Measurements from ENCODE around the gene LIN37.

Gene LIN37

GRCh38 chr19:35748106-35749020 lies at the start of gene LIN37:
LIN37 (plus strand) TSS chr19:35748576; CDS start chr19:35748725, 149 bp downstream.
- peak; percentile 99 for DNase-seq (ENCODE audit: low spot score)

GRCh38 chr19:35702223-35703012 lies 46.0 kb upstream of the LIN37 start:
- peak; percentile 89 for DNase-seq (ENCODE audit: low spot score)

- no peak for DNase-seq (ENCODE audit: low spot score)
Measured at GRCh38 chr19:35703343-35703742, 45.0 kb upstream of the LIN37 start.

- DNase-seq (ENCODE audit: low spot score): no peak
Measured at GRCh38 chr19:35704218-35704617, 44.2 kb upstream of the LIN37 start, which contains the start of gene ZBTB32. ZBTB32 (plus strand) TSS chr19:35704558; CDS start chr19:35714627, 10,069 bp downstream.

GRCh38 chr19:35708391-35708790 lies 40.0 kb upstream of the LIN37 start:
- no peak for DNase-seq (ENCODE audit: low spot score)

GRCh38 chr19:35710784-35711723 lies 37.3 kb upstream of the LIN37 start:
- no peak for DNase-seq (ENCODE audit: low spot score)

- no peak for DNase-seq (ENCODE audit: low spot score)
Measured at GRCh38 chr19:35712567-35713505, 35.5 kb upstream of the LIN37 start.

- DNase-seq (ENCODE audit: low spot score): no peak
Measured at GRCh38 chr19:35713506-35713850, 34.9 kb upstream of the LIN37 start.

GRCh38 chr19:35713904-35714495 lies 34.4 kb upstream of the LIN37 start:
- no peak for DNase-seq (ENCODE audit: low spot score)

- no peak for DNase-seq (ENCODE audit: low spot score)
Measured at GRCh38 chr19:35714601-35715354, 33.6 kb upstream of the LIN37 start.

GRCh38 chr19:35715355-35715809 lies 33.0 kb upstream of the LIN37 start:
- no peak for DNase-seq (ENCODE audit: low spot score)

- DNase-seq (ENCODE audit: low spot score): no peak
Measured at GRCh38 chr19:35715981-35716800, 32.2 kb upstream of the LIN37 start.

- DNase-seq (ENCODE audit: low spot score): peak; percentile 88
Measured at GRCh38 chr19:35716801-35717664, 31.3 kb upstream of the LIN37 start.

- peak; percentile 98 for DNase-seq (ENCODE audit: low spot score)
Measured at GRCh38 chr19:35717665-35718344, 30.6 kb upstream of the LIN37 start, which contains the start of gene KMT2B. KMT2B (plus strand) TSS chr19:35718003; CDS start chr19:35718019, 16 bp downstream.

GRCh38 chr19:35718345-35719041 lies 29.9 kb upstream of the LIN37 start:
- DNase-seq (ENCODE audit: low spot score): no peak

All from left forelimb (tissue), 1 donor.